HG02852 (cell line): ENCODE data around the gene TSPAN32.

ENCODE experiments used
- ATAC-seq: cut with Tn5 transposase; IDR thresholded peaks from one replicate; pipeline ENCODE4 v1.9.1; 2021; ENCODE audit warnings: mild to moderate bottlenecking, moderate library complexity; ENCODE audit not compliant: unreplicated experiment

The TSPAN32 gene

DNA sequence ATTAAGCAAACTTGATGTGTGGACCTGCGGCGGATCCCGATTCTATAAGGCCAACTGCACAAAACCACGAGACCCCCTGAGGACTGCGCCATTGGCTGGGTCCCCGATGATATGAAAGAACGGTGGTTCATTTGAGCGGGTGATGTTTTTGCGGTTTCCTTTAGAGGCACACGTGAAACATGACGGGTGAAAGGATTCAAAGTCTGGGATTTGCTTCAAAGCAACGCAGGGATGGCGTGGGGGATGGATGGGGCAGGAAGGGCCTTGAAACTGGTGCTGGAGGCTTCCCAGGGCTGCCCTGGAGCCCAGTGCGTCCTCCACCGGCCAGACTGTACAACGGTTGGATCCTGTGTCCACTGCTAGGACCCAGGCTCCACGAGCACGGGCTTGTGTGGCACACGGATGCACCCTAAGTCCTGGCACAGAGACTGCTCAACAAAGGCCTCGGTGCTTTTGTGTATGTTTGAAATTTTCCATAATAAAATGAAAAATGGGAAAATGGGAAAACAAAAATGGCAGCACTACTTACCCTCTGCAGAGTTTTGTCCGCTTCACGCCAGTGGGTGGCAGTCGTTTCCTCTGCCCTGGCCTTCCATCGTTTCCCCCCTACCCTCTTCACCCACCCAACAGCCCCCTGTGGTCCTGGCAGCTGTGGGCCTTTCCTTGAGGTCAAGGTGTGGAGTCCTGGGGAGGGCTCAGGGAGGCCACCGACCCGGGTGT is 35.1 kb upstream of the TSPAN32 start:
- ATAC-seq, result no peak

DNA sequence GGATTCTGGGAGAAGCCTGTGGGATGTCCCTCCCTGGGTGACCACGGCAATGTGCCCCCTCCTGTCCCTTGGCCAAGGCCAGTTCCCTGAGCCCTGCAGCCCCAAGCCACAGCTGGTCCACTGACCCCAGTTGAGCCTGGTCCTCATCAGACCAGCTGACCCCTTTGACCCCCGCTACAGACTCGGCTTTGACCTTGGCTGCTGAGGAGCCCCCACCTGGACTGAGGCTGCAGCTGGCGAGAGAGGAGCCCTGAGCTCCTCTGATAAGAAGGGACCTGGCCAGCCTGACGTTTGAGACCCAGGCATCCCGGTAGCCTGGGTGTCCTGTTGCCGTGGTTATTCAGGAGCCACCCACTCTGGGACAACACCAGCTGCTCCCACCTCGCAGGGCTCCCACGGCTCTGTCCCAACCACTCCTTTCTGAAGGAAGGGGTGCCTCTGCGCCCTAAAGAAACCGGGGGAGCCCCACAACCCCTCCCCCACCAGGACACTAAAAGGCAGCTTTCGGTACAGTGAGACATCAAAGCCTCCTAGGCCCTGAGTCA is 34.4 kb upstream of the TSPAN32 start:
- ATAC-seq, result no peak

DNA sequence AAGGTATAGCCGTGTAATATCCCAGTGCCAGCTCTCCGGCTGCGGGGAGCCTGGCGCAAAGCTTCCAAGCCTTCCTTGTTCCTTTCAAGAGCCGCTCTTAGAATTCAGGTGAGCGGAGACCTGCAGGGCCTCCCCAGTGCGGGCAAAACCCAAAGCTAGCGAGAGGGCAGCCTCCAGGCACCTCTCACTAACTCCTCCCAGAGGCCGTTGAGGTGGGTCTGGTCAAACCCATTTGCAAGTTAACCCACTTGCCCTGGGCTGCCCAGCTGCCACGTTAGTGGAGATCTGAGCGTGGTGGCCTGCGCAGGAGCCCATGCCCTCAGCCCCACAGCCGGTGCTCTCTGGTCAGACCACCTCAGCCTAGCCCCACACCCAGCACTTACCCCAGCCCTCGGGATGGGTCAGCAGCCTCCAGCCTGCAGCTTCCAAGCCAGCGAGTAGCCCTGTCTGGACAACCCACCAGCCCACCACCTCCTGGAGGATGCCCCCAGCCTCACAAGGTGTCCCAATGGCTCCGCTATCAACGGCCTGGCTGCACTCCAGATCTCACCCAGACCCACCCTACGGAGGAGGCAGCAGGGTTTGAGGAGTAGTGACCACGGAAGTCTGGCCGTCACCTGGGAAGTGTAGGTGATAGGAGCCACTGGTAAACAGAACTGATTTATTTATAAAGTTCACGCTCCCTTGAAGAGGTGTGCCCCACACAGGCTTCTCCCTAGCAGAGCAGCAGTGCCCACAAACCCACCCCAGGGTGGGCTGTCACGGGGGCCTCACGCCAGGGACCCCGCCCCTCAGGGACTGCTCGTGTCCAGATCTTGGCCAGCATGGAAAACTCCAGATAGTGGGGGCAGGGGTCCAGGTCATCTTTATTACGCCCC is 33.7 kb upstream of the TSPAN32 start:
- no peak for ATAC-seq

DNA sequence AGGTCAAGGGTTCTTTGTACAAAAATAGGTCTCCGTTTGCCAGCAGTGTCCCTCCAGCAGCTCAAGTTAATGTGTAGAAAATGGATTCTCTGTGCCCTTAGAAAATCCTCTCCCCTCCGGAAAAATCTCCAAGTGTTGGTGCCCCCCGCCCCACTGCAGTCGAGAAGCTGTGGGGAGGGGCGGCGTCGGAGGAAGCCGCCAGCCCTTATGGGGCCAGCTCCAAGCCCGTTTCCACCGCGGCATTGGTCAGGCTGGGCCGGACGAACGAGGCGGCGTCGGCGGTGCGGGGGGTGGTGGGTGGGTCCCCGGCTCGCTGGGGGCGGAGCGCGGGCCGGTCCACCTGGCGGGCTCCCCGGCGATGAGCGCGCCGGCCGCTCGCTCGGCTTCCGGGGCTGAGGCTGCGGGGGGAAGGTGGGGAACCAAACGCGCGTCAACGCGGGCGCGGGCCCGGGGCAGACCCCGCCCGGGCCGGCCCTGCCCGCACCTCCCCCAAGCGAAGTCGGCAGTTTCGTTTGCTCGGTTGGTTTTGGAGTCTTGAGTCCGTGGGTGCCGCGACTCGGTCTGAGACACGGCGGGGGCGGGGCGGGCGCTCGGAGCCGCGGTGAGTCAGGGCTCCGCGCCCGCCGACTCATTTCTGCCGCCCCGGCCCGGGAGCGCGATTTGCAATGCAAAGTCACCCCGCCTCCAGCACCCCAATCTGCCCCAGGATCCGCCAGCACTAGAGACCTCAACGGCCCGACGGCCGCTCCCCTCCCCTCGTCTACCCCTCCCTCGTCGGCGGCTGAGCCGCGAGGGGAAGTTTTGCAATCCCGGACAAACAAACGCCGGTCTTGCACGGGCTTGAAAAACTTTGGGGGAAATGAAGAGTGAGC is 32.8 kb upstream of the TSPAN32 start:
- no peak for ATAC-seq

DNA sequence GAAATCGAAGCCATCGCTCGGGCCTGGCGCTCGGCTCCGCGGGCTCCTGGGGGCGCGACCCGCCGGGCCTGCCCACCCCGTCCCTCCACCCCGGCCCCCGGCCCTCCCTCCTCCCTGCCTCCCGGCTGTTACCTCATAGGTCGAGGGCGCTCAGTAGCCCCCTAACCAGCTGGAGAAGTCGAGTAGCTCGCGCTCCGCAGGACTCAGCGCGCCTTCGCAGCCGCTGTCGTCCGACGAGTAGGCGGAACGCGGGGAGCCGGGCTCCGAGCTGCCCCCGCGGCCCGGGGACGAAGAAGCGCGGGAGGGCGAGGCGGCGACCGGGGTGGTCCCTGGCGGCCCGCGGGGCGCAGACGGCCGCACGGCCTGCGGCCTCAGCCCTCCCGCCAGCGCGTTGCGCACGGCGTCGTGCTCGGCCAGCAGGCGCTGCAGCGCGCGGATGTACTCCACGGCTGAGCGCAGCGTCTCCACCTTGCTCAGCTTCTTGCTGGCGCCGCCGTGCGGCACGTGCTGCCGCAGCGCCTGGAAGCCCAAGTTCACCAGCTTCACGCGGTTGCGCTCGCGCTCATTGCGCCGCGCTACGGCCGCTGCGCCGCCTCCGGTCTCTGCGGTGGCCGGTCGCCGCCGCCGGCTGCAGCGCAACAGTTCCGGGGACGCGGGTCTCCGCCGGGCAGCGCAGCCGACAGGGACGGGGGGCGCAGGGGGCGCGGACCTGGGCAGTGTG is 32.1 kb upstream of the TSPAN32 start:
- ATAC-seq, result no peak

DNA sequence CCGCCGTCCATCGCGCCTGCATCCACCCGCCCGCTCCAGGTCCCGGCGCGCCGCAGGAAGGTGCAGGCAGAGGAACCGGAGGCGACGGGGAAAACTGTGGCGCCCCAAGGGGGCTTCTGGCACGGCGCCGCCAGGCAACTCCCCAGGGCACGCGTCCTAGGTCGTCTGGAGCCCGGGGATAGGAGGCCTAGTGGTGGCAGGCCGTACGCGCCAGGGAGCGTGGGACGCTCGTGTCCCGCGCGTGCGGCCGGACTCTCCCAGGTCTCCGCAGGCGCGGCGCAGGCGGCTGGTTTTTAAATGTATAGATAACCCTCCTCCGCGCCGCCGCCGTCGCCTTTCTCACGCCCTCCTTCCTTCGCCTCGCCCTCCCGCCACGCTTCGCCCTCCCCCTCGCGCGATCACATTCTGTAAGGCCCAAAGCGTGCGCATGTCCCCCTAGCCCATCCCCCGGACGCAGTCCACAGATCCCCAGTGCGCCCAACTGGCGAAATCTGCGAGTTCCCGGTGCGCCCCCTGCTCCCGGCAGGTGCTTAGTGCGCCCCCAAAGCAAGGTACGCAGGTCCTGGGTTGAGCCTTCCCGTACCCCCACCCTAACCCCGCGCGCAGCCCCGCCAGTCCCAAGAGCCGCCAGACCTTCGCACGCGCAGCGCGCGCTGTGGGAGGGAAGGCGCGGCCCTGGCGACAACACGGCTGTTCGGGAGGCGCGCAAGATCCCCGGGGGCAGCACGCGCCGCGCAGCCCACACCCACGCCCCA is 31.3 kb upstream of the TSPAN32 start, which contains the start of gene ASCL2:
Gene ASCL2, minus strand, starts transcription at position 267 of the 755 bp plus-strand sequence. Its CDS starts 256 bp downstream, at position 11.
- no peak for ATAC-seq

DNA sequence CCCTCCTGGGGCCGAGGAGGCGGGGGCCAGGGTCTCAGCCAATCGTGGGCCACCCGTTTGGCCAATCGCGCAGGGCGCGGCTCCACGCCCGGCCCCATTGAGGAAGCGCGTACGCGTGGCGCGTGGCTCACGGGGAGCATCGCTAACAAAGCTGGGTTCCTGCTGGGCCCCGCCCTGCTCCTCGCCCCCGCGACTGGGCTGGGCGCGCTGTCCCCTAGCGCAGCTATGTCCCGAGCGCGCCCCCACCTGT is 30.8 kb upstream of the TSPAN32 start:
- no peak for ATAC-seq

DNA sequence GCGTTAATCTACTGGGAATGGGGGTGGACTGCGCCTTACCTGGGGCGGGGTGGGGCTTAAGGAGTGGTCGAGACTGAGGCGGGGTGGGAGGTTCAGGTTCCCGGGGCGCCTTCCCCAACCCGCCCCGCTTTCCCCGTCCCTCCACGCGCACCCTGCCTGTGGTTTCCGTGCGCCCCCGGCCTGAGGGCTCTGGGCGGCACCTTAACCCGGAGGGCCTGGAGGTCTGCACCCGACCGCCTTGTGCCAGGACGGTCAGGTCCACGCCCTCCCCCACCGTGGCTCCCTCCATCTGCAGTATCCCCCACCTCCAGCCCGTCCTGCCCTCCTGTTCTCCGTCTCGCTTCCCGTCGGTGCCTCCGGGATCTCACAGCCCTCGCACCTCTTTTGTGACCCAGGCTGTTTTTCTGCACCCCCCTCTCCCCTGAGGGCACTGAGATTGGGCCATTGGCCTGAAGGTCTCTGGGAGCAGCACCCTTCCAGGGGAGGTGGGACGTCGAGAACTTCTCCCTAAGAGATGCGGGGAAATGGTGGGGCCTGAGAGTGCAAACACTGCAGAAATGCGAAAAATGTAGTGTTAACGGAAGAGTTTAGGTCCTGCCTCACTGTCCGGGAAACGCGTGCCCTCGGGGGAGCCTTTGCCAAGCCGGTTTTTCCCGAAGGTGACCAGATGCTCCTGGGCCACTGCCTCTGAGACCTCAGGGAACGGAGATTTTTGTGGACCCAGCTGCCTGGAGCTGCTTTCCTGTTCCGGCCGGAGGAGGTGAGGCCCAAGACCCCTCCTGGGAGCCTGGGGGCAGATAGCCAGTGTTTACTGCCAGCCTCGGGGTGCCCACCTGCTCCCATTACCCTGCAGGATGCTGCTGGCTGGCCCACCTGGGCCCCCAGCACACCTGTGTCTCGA is 30.2 kb upstream of the TSPAN32 start:
- ATAC-seq, result no peak

DNA sequence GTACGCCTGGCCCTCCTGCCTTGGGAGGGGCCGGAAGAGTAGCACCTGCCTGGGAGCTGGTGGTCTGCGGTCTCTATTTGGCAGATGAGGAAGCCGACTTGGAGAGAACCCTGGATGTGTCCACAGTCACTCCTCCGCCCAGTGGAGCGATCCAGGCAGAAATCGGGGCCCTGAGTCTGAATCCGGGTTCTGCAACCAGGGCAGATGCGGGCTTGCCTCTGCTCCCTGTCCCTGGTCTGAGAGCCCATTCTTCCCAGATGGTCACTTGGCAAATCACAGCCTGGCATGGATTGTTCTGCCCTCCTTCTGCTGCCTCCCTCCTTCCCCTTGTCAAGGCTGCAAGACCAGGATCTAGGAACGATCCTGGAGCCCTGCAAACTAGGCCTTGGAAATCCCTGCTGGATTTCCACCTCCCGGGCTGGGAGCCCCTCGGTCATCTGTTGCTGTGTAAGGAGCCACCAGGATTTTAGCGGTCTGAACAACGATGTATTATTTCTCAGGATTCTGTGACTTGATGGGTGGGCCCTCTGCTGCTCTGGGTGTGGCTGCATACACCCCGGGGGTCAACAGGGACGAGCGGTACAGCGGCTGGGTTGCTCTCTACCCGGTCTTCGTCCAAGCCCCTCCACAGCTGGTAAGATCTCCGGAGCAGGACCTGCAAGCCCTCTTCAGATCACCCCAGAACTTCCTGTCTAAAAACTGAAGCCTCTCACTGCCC is 29.4 kb upstream of the TSPAN32 start:
- ATAC-seq, result no peak

DNA sequence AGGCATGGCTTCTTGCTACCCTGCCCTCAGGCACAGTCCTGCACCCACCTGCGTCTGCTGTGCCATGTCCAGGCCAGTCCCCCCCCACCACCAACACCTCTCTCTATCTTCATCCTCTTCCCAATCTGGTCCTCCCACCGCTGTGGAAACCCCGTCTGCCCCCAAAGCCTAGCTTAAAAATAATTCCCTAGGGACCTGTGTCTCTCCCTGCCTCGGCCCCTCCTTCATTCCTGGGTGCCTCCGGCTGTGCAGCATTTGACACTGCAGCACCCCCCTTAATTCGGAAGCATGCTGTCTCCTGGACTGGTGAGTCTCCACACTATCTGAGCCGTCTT is 28.9 kb upstream of the TSPAN32 start:
- ATAC-seq, result no peak

DNA sequence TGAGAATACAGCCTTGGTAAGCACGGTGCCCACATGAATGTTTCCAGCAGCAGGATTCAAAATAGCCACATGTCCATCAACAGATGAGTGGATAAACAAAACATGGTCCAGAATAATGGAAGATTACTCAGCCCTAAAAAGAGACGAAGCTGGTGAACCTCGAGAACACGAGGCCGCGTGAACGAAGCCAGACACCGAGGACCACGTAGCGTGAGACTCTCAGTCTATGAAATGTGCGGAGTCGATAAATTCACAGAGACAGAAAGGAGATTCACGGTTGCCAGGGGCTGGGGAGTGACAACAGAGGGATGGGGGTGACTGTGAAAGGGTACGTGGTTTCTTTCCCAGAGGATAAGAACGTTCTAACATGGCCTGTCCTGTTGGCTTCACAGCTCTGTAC is 28.5 kb upstream of the TSPAN32 start:
- ATAC-seq, result no peak

DNA sequence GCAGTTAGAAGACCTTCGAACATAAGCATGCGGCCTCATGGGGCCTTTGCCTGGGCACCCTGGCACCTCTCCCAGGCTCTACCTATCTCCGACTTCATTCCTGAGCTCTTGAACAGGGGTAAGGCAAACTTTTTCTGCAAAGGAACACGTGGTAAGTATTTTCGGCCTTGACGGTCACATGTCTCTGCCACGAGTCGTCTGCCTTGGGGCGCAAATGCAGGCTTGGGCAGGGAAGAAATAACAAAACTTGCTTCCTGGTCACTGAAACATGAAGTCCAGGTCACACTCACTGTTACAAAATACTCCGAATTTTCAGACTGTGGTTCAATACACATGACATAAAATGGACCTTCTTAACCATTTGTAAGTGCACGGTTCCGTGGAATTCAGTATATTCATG is 28.0 kb upstream of the TSPAN32 start:
- no peak for ATAC-seq

DNA sequence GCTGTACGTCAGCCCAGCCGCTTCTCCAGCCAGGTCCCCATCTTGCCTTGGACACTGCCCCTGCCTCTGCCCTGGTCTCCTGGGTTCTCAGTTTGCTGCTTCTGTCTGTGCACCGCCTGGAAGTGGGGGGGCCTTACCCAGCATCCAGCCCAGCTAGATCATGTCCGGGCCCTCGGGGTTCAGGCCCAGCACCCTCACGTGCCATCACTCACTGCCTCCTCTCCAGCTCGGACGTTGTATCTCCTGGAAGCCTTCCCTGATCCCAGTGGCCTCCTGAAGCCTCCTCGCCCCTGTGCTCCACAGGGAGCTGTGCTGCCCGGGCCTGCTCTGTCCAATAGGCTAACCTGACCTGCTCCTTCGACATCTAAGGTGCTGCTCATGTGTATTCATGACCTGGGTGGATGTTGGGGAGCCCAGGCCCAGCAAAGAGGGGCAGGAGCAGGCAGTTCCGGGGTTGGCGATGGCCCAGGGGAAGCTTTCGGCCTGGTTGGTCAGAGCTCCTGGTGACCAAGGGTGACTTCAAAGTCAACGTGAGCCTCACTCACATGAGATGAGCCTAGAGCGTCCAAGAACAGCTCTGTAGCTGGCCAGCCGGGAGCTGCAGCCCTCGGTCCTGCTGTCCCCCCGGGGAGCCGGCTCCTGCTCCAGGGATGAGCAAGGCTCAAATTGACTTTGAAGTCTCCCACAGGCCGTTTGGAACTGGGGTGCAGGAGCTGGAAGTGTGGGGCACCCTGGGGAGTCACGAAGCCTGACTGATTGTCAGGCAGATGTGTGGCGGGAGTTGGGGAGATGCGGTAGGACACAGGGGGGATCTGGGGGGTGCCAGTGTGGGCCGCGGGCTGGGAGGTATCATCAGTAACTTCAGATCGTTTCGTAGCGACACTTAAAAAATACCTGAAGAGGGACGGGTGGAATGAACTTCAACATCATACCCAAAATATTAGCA is 26.2 kb upstream of the TSPAN32 start:
- ATAC-seq, result no peak

DNA sequence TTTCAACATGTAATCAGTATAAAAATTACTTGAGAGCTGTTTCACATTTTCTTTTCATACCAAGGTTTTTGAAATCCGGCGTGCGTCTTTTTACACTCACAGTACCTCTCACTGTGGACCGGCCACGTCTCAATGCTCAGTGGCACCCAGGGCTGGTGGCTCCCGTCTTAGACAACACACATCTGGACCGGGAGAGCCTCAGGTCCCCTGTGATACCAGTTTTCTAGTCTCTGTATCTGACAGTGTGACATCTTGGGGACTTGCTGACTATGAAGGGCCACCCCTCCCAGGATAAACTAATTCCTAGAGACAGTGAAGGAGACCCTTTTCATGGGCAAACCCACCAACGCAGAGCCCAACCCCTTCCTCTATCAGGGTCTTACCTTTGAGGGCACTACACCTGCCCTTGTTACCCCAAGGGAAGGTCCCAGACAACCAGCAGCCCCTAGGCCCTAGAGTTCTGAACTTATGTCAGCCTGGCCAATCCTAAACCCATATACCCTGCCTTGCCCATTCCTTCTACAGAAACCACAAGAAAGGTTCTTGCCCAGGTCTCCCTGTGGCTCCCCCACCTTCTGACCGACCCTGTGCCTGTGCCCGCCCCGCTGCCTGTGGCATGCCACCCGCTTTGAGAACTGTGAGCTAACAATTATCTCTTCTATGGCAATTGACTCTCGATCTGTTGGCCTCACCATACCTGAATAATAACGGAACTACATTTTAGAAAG is 25.4 kb upstream of the TSPAN32 start:
- ATAC-seq, result no peak

DNA sequence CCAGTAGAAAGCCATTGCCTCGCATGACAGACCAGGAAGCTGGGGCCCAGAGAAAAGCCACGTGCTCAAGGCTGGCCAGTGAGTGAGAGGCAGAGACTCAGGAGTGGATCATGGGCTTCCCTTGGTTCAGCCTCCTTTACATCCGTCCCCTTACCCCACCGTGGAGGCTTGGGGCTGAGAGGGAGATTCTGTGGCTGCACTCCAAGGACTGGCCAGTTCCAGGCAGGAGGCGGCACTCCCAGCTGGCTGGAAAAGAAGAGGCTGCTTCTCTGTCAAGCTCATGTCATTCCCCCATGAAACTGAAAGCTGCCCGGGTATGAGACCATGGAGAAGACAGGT is 24.8 kb upstream of the TSPAN32 start:
- ATAC-seq, result no peak

DNA sequence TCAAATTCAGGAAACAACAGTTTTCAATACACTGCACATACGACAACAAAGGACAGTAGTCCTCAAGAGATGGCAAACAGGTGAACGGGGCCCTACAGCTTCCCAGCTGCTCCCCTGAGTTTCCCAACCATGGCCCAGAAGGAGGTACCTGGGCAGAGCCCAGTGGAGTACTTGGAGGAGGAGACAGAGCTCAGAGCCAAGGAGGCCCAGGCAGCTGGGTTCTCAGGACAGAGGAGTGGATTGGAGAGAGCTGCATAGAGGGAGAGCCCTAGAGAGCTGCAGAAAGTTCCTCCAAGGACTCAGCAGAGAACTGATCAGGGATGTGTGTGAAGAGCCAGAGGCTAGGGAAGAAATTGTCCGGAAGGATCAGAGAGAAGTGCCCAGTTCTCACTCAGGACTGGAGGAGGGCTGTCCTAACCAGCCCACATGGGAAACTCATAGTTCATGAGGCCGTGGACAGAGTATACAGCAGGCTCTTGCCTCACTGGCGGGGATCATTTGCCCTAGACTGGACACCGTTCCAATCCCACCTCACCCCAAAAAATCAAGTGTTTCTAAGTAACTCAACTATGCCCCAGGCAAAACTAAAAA is 23.8 kb upstream of the TSPAN32 start:
- no peak for ATAC-seq
